HG02571 (cell line): Measurements from ENCODE around the gene PACSIN2.

Source experiments
- ATAC-seq: cut with Tn5 transposase; IDR thresholded peaks from one replicate; pipeline ENCODE4 v1.9.1; 2021; ENCODE audit warnings: mild to moderate bottlenecking, moderate library complexity; ENCODE audit not compliant: unreplicated experiment

Gene PACSIN2

GRCh38 chr22:42833104-42833503 is 181.8 kb downstream of the PACSIN2 start:
- ATAC-seq, result no peak

- ATAC-seq, result no peak
Observed at GRCh38 chr22:42831712-42832111, 183.2 kb downstream of the PACSIN2 start.

GRCh38 chr22:42830161-42830560 is 184.8 kb downstream of the PACSIN2 start:
- no peak for ATAC-seq

- ATAC-seq, result no peak
Observed at GRCh38 chr22:42829302-42829701, 185.6 kb downstream of the PACSIN2 start.

GRCh38 chr22:42825796-42826195 is 189.2 kb downstream of the PACSIN2 start:
- no peak for ATAC-seq

GRCh38 chr22:42821386-42821785 is 193.6 kb downstream of the PACSIN2 start:
- no peak for ATAC-seq

GRCh38 chr22:42820045-42820763 is 194.7 kb downstream of the PACSIN2 start:
- no peak for ATAC-seq
